Ascending aorta (tissue), 2 donors: Measurements from ENCODE around the gene CCER1. TPM values are rescaled to one million over a fixed set of nuclear protein-coding genes. Genes with fewer than 3 reads are reported as not detected.

Experiments
- DNase-seq, 2 donors: peaks; one replicate each; pipeline ENCODE4 v3.0.0-alpha.2; 2019; ENCODE audit warnings: low spot score in 2 of 2
- H3K27ac ChIP-seq, 2 donors: fragments of 200-600 bp; sonication (generic); one replicate each; pipeline ENCODE4 v1.5.1; 2016 to 2017; ENCODE audit warnings: mild to moderate bottlenecking in 1 of 2
- H3K27me3 ChIP-seq: fragments of 200-600 bp; sonication (generic); one replicate; pipeline ENCODE4 v1.5.1; 2017
- H3K36me3 ChIP-seq, 2 donors: fragments of 200-600 bp; sonication (generic); one replicate each; pipeline ENCODE4 v1.5.1; 2016
- H3K4me1 ChIP-seq, 2 donors: fragments of 200-600 bp; sonication (generic); one replicate each; pipeline ENCODE4 v1.5.1; 2016 to 2017; ENCODE audit warnings: mild to moderate bottlenecking in 1 of 2
- H3K4me3 ChIP-seq, 2 donors: fragments of 200-600 bp; sonication (generic); one replicate each; pipeline ENCODE4 v1.5.1; 2016 to 2017; ENCODE audit warnings: mild to moderate bottlenecking in 1 of 2
- H3K9me3 ChIP-seq, 2 donors: fragments of 200-600 bp; sonication (generic); one replicate each; pipeline ENCODE4 v1.5.1; 2016
- CTCF ChIP-seq, 3 experiments: fragments of 200-600 bp in 2 of 3; fragments of 450-650 bp in 1 of 3; sonication (generic) in 2 of 3; IDR thresholded peaks; one replicate each; pipeline ENCODE4 v1.5.1; 2016 to 2019; ENCODE audit warnings: antibody characterized with exemption in 3 of 3, mild to moderate bottlenecking in 1 of 3, moderate library complexity in 1 of 3
- intact Hi-C: fragments of 100-400 bp; cut with DNase I; formaldehyde crosslinking; loops from one replicate; pipeline ENCODE4 v1.15.1; 2023
- total RNA-seq: library from RNA; depleted of rRNA; stranded (reverse); fragments of >200 nt; gene quantifications from one replicate; pipeline ENCODE4 v1.1.0, GENCODE V29; 2016

CCER1 gene
- total RNA-seq, 1 donor from 2014 or later: not detected

GRCh38 chr12:90977224-90977623, 22.2 kb upstream of the CCER1 start:
- Histone ChIP-seq H3K4me3 (no peak overlapping the region), H3K27me3 (no peaks in the 10 kb centered on the region), H3K9me3 (no peaks in the 10 kb centered on the region), H3K4me1 (no peaks in the 10 kb centered on the region), H3K27ac (no peak overlapping the region), H3K36me3 (no peaks in the 10 kb centered on the region)
- intact Hi-C loops: loop anchor here (5.0 kb wide), 2 partner anchors 200 to 350 kb away; no protein-coding TSS in a partner anchor
- TF ChIP-seq CTCF (IDR thresholded peaks at IDR 0.05): no peak
- no peak for DNase-seq

- no peak overlapping the region for H3K27ac ChIP-seq
- H3K4me3 ChIP-seq: no peak overlapping the region
- no peaks in the 10 kb centered on the region for H3K36me3 ChIP-seq
- H3K9me3 ChIP-seq: no peaks in the 10 kb centered on the region
- H3K4me1 ChIP-seq: no peaks in the 10 kb centered on the region
- no peak for DNase-seq
- no peak for TF ChIP-seq CTCF (IDR thresholded peaks at IDR 0.05)
- H3K27me3 ChIP-seq: no peaks in the 10 kb centered on the region
- intact Hi-C loops: no loop called here
Measured at GRCh38 chr12:90974286-90974685, 19.3 kb upstream of the CCER1 start.

DNA sequence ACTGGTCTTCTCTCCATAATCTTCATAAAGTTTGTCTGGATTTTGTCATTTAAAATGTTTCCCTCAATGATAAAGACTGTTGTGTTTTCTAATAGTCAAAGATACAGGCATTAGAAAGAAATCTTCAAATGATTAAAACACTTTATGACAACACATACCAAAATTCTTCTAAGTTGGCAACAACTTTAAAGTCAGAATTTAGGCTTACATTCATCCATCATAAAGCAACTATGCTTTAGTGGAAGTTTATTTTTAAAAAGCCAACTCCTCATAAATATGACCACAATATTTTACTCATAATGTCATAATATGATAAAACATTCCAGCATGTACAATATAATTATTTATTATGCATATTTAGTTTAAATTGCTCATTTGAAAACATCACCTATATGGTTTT, 17.2 kb upstream of the CCER1 start:
- intact Hi-C loops: no loop called here
- Histone ChIP-seq H3K36me3 (no peaks in the 10 kb centered on the region), H3K27ac (no peak overlapping the region), H3K27me3 (no peaks in the 10 kb centered on the region), H3K9me3 (no peaks in the 10 kb centered on the region), H3K4me1 (no peaks in the 10 kb centered on the region), H3K4me3 (no peak overlapping the region)
- TF ChIP-seq CTCF (IDR thresholded peaks at IDR 0.05): no peak
- no peak for DNase-seq

DNA sequence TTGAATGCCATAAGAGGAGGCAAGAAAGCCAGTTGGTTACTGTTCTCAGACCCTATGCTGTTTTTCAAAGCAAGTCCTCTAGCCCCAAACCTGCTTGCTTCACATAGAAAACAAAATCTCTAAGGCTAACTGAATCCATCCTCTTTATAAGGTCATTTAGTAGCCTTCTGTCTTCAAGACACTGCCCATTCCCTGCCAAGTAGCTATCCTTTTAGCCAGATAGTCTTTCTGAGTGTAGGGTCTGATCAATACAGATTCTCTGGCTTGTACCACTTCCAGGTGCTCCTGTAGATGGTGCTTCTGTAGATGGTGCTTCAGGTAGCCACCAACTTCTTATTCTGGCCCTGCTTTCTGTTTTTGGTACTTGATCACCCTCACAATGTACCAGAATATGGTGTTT, 15.9 kb upstream of the CCER1 start:
- intact Hi-C loops: no loop called here

DNA sequence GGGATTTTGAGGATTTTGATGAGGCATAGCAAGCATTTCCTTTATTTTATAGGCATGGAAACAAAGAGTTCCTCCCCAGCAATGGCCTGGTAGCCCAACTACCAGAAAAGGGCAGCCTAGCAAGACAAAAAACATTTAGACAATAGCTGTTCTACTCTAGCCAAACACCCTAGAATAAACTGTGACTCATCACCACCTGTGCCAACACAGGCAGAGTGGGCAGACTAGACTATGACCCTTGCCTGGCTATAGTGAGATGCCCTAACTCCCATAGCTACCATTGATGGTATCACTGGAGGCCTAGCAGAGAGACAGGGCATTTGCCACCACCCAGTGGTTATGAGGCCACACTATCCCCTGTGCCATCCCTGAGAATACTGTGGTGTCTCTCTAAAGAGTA, 15.5 kb upstream of the CCER1 start:
- no peak for DNase-seq
- Histone ChIP-seq H3K27me3 (no peaks in the 10 kb centered on the region), H3K4me1 (no peaks in the 10 kb centered on the region), H3K27ac (no peak overlapping the region), H3K9me3 (no peaks in the 10 kb centered on the region), H3K4me3 (no peak overlapping the region), H3K36me3 (no peaks in the 10 kb centered on the region)
- intact Hi-C loops: no loop called here
- no peak for TF ChIP-seq CTCF (IDR thresholded peaks at IDR 0.05)

More for the DNA sequence above, 15.9 kb upstream of the CCER1 start:
- TF ChIP-seq CTCF (IDR thresholded peaks at IDR 0.05): no peak
- DNase-seq: no peak
- Histone ChIP-seq H3K27ac (no peak overlapping the region), H3K27me3 (no peaks in the 10 kb centered on the region), H3K4me1 (no peaks in the 10 kb centered on the region), H3K36me3 (no peaks in the 10 kb centered on the region), H3K4me3 (no peak overlapping the region), H3K9me3 (no peaks in the 10 kb centered on the region)

GRCh38 chr12:90969851-90970250, 14.9 kb upstream of the CCER1 start:
- TF ChIP-seq CTCF (IDR thresholded peaks at IDR 0.05): no peak
- Histone ChIP-seq H3K4me1 (no peaks in the 10 kb centered on the region), H3K4me3 (no peak overlapping the region), H3K36me3 (no peaks in the 10 kb centered on the region), H3K9me3 (no peaks in the 10 kb centered on the region), H3K27ac (no peak overlapping the region), H3K27me3 (no peaks in the 10 kb centered on the region)
- intact Hi-C loops: no loop called here
- no peak for DNase-seq
